ENCODE results near the gene FGD3.
"Not testable (repeated sequence)": the region's sequence is repeated elsewhere in the genome, so short reads cannot be mapped to it uniquely, and the experiment has no call there.

Gene FGD3, protein sequence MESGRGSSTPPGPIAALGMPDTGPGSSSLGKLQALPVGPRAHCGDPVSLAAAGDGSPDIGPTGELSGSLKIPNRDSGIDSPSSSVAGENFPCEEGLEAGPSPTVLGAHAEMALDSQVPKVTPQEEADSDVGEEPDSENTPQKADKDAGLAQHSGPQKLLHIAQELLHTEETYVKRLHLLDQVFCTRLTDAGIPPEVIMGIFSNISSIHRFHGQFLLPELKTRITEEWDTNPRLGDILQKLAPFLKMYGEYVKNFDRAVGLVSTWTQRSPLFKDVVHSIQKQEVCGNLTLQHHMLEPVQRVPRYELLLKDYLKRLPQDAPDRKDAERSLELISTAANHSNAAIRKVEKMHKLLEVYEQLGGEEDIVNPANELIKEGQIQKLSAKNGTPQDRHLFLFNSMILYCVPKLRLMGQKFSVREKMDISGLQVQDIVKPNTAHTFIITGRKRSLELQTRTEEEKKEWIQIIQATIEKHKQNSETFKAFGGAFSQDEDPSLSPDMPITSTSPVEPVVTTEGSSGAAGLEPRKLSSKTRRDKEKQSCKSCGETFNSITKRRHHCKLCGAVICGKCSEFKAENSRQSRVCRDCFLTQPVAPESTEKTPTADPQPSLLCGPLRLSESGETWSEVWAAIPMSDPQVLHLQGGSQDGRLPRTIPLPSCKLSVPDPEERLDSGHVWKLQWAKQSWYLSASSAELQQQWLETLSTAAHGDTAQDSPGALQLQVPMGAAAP

DNA sequence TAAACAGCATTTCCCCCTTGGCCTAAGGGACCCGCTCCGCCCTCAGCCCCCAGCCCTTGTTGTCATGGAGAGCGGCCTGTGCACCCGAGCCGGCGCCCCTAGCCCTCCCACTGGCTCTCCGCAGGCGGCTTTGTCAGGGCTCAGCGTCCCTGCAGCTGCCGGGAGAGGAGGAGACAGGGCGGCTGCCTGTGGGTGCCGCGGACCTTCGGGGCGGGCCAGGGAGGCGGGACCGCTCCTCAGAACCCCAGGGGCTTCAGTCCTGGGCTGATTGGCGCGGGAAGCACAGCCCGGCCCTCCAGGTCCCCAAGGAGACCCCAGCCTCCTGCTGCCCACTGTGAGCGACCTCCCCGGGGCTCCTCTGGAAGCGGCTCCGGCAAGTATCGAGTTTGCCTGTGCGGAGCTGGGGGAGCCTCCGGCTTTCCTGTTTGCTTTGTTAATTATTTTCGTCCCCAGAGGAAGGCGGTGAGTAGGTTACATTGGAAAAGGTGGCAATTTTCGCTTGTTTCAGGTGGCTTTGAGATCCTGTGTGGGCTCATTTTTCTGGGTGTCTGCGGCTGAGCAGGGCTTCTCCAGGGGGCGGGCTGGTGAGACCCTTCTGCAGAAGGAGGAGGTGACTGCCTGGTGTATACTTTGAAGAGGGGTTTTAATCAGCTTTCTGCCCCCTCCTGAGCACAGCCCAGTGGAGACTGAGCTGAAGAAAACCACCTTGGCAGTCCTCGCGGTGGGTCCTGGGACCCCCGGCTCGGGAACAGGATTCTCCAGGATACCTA lies at the start of gene FGD3:
FGD3 (plus strand) TSS at position 256 of the 770 bp plus-strand sequence. CDS start 28,734 bp downstream, outside the sequence.
- CTCF ChIA-PET = interaction anchor here (1.1 kb wide), 1 partner anchor 9 kb away, joined by 7 read pairs; no protein-coding TSS in a partner anchor
- no peak for TF ChIP-seq BHLHE40 (IDR thresholded peaks at IDR 0.05; ENCODE audit: borderline replicate concordance)
- TF ChIP-seq TARDBP (IDR thresholded peaks at IDR 0.05) = no peak
- no peak for TF ChIP-seq ZNF384 (IDR thresholded peaks at IDR 0.05)
- TF ChIP-seq, protein P1, sequence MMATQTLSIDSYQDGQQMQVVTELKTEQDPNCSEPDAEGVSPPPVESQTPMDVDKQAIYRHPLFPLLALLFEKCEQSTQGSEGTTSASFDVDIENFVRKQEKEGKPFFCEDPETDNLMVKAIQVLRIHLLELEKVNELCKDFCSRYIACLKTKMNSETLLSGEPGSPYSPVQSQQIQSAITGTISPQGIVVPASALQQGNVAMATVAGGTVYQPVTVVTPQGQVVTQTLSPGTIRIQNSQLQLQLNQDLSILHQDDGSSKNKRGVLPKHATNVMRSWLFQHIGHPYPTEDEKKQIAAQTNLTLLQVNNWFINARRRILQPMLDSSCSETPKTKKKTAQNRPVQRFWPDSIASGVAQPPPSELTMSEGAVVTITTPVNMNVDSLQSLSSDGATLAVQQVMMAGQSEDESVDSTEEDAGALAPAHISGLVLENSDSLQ (IDR thresholded peaks at IDR 0.05) = no peak
- TF ChIP-seq FOXM1 (IDR thresholded peaks at IDR 0.05; ENCODE audit: borderline replicate concordance) = no peak
- TF ChIP-seq NFRKB (IDR thresholded peaks at IDR 0.05) = no peak
- TF ChIP-seq ARNT (IDR thresholded peaks at IDR 0.05) = no peak
- no peak for TF ChIP-seq FOXK2 (IDR thresholded peaks at IDR 0.05)
- TF ChIP-seq ELF4 (IDR thresholded peaks at IDR 0.05) = no peak
- no peak for TF ChIP-seq SUZ12 (IDR thresholded peaks at IDR 0.05)
- TF ChIP-seq LEF1 (IDR thresholded peaks at IDR 0.05; ENCODE audit: borderline replicate concordance) = no peak
- TF ChIP-seq HDGF (IDR thresholded peaks at IDR 0.05; ENCODE audit: borderline replicate concordance) = no peak
- no peak for TF ChIP-seq SP1 (IDR thresholded peaks at IDR 0.05)
- POLR2A ChIA-PET = no interaction called here
- DNase-seq (ENCODE audit: extremely low spot score) = peak; percentile 45

DNA sequence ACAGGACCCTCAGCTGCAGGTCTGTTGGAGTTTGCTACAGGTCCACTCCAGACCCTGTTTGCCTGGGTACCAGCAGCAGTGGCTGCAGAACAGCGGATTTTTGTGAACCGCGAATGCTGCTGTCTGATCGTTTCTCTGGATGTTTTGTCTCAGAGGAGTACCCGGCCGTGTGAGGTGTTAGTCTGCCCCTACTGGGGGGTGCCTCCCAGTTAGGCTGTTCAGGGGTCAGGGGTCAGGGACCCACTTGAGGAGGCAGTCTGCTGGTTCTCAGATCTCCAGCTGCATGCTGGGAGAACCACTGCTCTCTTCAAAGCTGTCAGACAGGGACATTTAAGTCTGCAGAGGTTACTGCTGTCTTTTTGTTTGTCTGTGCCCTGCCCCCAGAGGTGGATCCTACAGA lies 42.2 kb upstream of the FGD3 start:
- DNase-seq (ENCODE audit: extremely low spot score); CTCF ChIA-PET; POLR2A ChIA-PET: not testable (repeated sequence)

- CTCF ChIA-PET = no interaction called here
- POLR2A ChIA-PET = no interaction called here
- TF ChIP-seq, protein P1 (IDR thresholded peaks at IDR 0.05) = peak; percentile 62
- no peak for TF ChIP-seq TARDBP (IDR thresholded peaks at IDR 0.05)
- DNase-seq (ENCODE audit: extremely low spot score) = no peak
These were observed 35.5 kb upstream of the FGD3 start for GRCh38 chr9:92911511-92912475.

GRCh38 chr9:92917176-92917800 lies 30.0 kb upstream of the FGD3 start:
- TF ChIP-seq FOXK2 (IDR thresholded peaks at IDR 0.05) (no peak), ZNF384 (IDR thresholded peaks at IDR 0.05) (no peak), CTBP1 (IDR thresholded peaks at IDR 0.05; ENCODE audit: borderline replicate concordance) (no peak), FOXA1 (IDR thresholded peaks at IDR 0.05) (no peak), L3MBTL2 (conservative IDR thresholded peaks at IDR 0.05) (no peak), NFRKB (IDR thresholded peaks at IDR 0.05) (no peak), TARDBP (IDR thresholded peaks at IDR 0.05) (no peak), FOXM1 (IDR thresholded peaks at IDR 0.05; ENCODE audit: borderline replicate concordance) (no peak)
- TF ChIP-seq, protein P1 (IDR thresholded peaks at IDR 0.05) = no peak
- CTCF ChIA-PET = no interaction called here
- DNase-seq (ENCODE audit: extremely low spot score) = no peak
- POLR2A ChIA-PET = no interaction called here

DNA sequence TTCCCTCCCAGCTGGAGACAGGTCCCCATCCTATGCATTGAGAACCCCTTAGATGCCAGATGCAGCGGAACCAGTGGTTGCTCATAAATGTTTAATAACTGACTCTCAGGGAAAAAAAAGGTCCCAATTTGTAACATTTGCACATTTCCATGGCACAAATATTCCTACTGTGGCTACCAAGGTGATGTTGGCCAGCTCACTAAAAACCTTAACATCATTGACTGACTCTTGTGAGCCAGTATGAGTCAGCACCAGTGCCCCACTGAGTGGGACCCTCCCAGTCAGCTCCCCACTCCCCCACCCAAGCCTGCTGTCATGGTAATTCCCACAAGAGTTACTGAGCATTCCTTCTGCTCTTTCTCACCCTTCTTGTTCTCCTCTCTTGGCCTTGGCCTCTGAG lies 26.9 kb upstream of the FGD3 start:
- no peak for DNase-seq (ENCODE audit: extremely low spot score)
- POLR2A ChIA-PET = no interaction called here
- CTCF ChIA-PET = no interaction called here
- TF ChIP-seq ELF4 (IDR thresholded peaks at IDR 0.05) (no peak), SP1 (IDR thresholded peaks at IDR 0.05) (no peak), SUZ12 (IDR thresholded peaks at IDR 0.05) (no peak), HDGF (IDR thresholded peaks at IDR 0.05; ENCODE audit: borderline replicate concordance) (no peak), ZNF384 (IDR thresholded peaks at IDR 0.05) (no peak), FOXM1 (IDR thresholded peaks at IDR 0.05; ENCODE audit: borderline replicate concordance) (no peak)

Data from HEK293T (cell line).